DND-41 (cell line): ENCODE data around the gene DOLPP1.

Experiments
- ATAC-seq: fragments of 200-7000 bp; cut with Tn5 transposase; 3 replicates; pipeline ENCODE4 v1.9.1; 2021; ENCODE audit warnings: low read depth; ENCODE audit not compliant: insufficient read depth
- DNase-seq: peaks from one replicate; pipeline ENCODE4 v3.0.0-alpha.2; 2020
- H2AFZ ChIP-seq: 2 replicates; pipeline ENCODE4 v1.6.0; 2012; ENCODE audit warnings: low read depth, low read length
- H3K27ac ChIP-seq: 2 replicates; pipeline ENCODE4 v1.5.1; 2012; ENCODE audit warnings: low read length, inconsistent platforms
- H3K27me3 ChIP-seq: fragments of 200-600 bp; sonication (generic); 2 replicates; pipeline ENCODE4 v1.6.0; 2012; ENCODE audit warnings: low read length, mild to moderate bottlenecking, inconsistent platforms; ENCODE audit not compliant: insufficient read depth, poor library complexity
- H3K36me3 ChIP-seq: 2 replicates; pipeline ENCODE4 v1.5.1; 2012; ENCODE audit warnings: low read length, inconsistent platforms; ENCODE audit not compliant: insufficient read depth
- H3K4me1 ChIP-seq: 2 replicates; pipeline ENCODE4 v1.5.1; 2012; ENCODE audit warnings: mild to moderate bottlenecking, low read length; ENCODE audit not compliant: insufficient read depth
- H3K4me2 ChIP-seq: 2 replicates; pipeline ENCODE4 v1.6.0; 2012; ENCODE audit warnings: mild to moderate bottlenecking, moderate library complexity, low read length, inconsistent platforms; ENCODE audit not compliant: insufficient read depth
- H3K4me3 ChIP-seq, 2 experiments: fragments of 200-600 bp in 1 of 2; shearing (Covaris generic) in 1 of 2; 2 replicates each; pipeline ENCODE4 v1.5.1; 2012 to 2016; ENCODE audit warnings: inconsistent platforms in 2 of 2, low read length in 2 of 2, mild to moderate bottlenecking in 2 of 2, low read depth in 1 of 2, moderate library complexity in 1 of 2
- H3K79me2 ChIP-seq: 2 replicates; pipeline ENCODE4 v1.6.0; 2012; ENCODE audit warnings: low read length, inconsistent platforms; ENCODE audit not compliant: insufficient read depth
- H3K9ac ChIP-seq: 2 replicates; pipeline ENCODE4 v1.6.0; 2012; ENCODE audit warnings: low read depth, mild to moderate bottlenecking, inconsistent platforms, low read length, moderate library complexity
- H3K9me3 ChIP-seq: 2 replicates; pipeline ENCODE4 v1.5.1; 2012; ENCODE audit warnings: low read length, moderate library complexity, mild to moderate bottlenecking, inconsistent platforms; ENCODE audit not compliant: insufficient read depth, severe bottlenecking
- H4K20me1 ChIP-seq: 2 replicates; pipeline ENCODE4 v1.6.0; 2012; ENCODE audit warnings: low read length; ENCODE audit not compliant: insufficient read depth
- CTCF ChIP-seq: IDR thresholded peaks from 2 replicates; pipeline ENCODE4 v1.5.1; 2012; ENCODE audit warnings: borderline replicate concordance, low read length, moderate library complexity, mild to moderate bottlenecking; ENCODE audit not compliant: poor library complexity, severe bottlenecking; ENCODE audit errors: extremely low read depth
- EZH2 ChIP-seq: IDR thresholded peaks from 3 replicates; pipeline ENCODE4 v1.6.1; 2012; ENCODE audit warnings: borderline replicate concordance, low read depth, mild to moderate bottlenecking, moderate library complexity, low read length, inconsistent platforms; ENCODE audit not compliant: severe bottlenecking

The DOLPP1 gene

GRCh38 chr9:129077236-129077635 lies 3.7 kb upstream of the DOLPP1 start:
- Histone ChIP-seq H3K27me3 (no peaks in the 10 kb centered on the region), H2AFZ (no peak overlapping the region), H3K4me3 (no peak overlapping the region), H3K79me2 (peaks cover 10% of the 10 kb centered on the region), H4K20me1 (peaks cover 4% of the 10 kb centered on the region; the same call in 1 of the 2 replicates), H3K9me3 (no peaks in the 10 kb centered on the region), H3K9ac (no peak overlapping the region), H3K36me3 (no peaks in the 10 kb centered on the region; the same call in 1 of the 2 replicates), H3K27ac (no peak overlapping the region), H3K4me1 (peaks cover 26% of the 10 kb centered on the region), H3K4me2 (no peak overlapping the region)
- DNase-seq (no peak), ATAC-seq (no peak)
- TF ChIP-seq EZH2 (no peak), CTCF (no peak)

- H3K27ac ChIP-seq, result no peak overlapping the region
- TF ChIP-seq EZH2, result no peak
- TF ChIP-seq CTCF, result no peak
- H3K4me1 ChIP-seq, result peaks cover 37% of the 10 kb centered on the region
- ATAC-seq (no peak), DNase-seq (no peak)
- no peak overlapping the region for H3K9ac ChIP-seq
- no peak overlapping the region for H2AFZ ChIP-seq
- H3K27me3 ChIP-seq, result no peaks in the 10 kb centered on the region
- peak overlapping the region; percentile 76; the same call in 1 of the 2 replicates for H3K4me2 ChIP-seq
- H3K36me3 ChIP-seq, result peaks cover 8% of the 10 kb centered on the region
- peaks cover 26% of the 10 kb centered on the region for H3K79me2 ChIP-seq
- H3K9me3 ChIP-seq, result no peaks in the 10 kb centered on the region
- H4K20me1 ChIP-seq, result peaks cover 20% of the 10 kb centered on the region
- H3K4me3 ChIP-seq, result no peak overlapping the region
Observed at GRCh38 chr9:129078691-129079503, 2.0 kb upstream of the DOLPP1 start.

GRCh38 chr9:129079829-129080228 lies 1.1 kb upstream of the DOLPP1 start:
- ATAC-seq, result no peak
- Histone ChIP-seq H3K36me3 (peaks cover 16% of the 10 kb centered on the region), H4K20me1 (peaks cover 24% of the 10 kb centered on the region), H3K79me2 (peaks cover 28% of the 10 kb centered on the region), H3K27me3 (no peaks in the 10 kb centered on the region), H2AFZ (peak overlapping the region; percentile 77), H3K4me2 (peak overlapping the region; percentile 76), H3K4me3 (peak overlapping the region in 1 of 2 experiments; percentile 96; a peak in 3 of 4 replicates), H3K4me1 (peaks cover 37% of the 10 kb centered on the region), H3K27ac (no peak overlapping the region), H3K9ac (peak overlapping the region; percentile 36), H3K9me3 (no peaks in the 10 kb centered on the region)
- TF ChIP-seq CTCF (no peak), EZH2 (no peak)
- no peak for DNase-seq
